CD4-positive, alpha-beta T cell treated with Interleukin-4 for 4 hours (primary cell): ENCODE data around the gene RELA.
"Not testable (repeated sequence)": the region's sequence is repeated elsewhere in the genome, so short reads cannot be mapped to it uniquely, and the experiment has no call there.

Experiments used
- DNase-seq: peaks from one replicate; pipeline ENCODE4 v3.0.0-alpha.2; 2020

The RELA gene

GRCh38 chr11:65646958-65647701, 15.6 kb downstream of the RELA start:
- DNase-seq: no peak

- no peak for DNase-seq
These were observed 16.3 kb downstream of the RELA start for GRCh38 chr11:65646288-65646957.

- no peak for DNase-seq
These were observed 17.0 kb downstream of the RELA start for GRCh38 chr11:65645710-65646109.

GRCh38 chr11:65644837-65645236, 17.9 kb downstream of the RELA start:
- no peak for DNase-seq

DNA sequence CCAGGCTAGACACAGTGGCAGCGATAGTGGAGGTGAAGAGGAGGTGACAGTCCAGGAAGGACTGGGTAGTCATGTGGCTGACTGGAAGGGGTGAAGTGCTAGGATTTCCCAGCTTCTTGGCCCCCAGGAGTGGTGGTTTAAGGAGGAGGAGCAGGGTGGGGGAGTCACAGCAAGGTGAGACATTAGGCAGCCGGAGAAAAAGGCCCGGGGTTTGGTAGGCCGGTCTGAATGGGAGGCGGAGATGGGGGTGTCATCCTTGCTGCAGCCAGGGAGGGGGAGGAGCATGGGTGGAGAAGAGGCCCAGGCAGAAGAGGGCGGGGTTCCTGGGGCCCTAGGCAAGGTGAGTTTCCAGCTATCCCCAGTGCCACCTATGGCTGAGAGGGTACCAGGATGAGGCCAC, 18.7 kb downstream of the RELA start:
- no peak for DNase-seq

GRCh38 chr11:65642014-65642671, 20.6 kb downstream of the RELA start:
- no peak for DNase-seq

DNA sequence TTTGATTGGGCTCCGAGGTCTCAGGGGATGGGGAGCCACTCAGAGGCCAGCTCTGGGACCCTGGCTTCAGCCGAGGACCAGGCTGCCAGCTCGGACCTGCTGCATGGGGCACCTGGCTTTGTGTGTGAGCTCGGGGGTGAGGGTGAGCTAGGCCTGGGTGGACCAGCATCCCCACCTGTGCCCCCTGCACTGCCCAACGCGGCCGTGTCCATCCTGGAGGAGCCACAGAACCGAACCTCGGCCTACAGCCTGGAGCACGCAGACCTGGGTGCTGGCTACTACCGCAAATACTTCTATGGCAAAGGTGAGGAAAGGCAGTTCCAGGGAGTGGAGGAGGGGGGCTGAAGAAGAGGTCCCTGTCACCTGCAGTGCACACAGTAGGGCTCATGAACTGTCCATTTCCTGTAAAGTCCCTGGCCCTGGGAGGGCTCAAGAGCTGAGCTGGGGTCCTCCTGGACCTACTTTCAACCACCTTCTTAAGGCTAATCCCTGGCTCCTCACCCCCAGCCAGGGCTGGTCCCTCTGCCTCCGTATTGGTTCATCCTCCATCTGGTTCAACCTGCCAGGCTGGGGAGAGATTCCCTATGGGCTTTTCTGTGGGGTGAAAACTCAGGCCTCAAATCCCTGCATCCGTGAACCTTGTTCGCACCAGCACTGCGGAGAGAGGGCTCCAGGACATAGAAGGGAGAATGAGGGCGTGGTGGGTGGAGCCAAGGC, 21.3 kb downstream of the RELA start:
- no peak for DNase-seq

DNA sequence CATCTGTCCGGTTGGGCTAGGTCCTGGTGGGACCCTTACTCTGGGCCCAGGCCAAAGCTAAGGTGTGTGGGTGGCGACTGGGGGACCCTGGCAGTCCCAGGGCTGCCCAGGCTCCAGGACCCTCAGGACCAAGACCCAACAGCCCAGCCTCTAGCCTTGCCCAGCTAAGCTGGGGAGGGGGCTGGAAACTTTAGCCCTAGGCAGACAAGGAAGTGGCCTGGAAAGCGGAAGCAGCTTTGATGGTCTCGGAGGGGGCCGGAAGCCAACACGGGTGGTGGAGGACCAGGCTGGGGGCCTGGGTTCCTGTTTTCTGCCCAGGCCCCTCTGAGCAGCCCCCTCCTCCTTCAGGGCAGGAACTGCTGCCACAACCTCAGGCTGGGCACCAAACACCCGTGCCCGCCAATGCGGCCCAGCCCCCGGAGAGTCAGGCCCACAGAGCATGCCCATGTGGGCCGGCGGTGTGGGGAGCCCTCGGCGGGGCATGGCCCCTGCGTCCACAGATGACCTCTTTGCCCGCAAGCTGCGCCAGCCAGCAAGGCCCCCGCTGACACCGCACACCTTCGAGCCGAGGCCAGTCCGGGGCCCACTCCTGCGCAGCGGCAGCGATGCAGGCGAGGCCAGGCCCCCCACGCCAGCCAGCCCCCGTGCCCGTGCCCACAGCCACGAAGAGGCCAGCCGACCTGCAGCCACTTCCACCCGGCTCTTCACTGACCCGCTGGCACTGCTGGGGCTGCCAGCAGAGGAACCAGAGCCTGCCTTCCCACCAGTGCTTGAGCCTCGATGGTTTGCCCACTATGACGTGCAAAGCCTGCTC, 22.0 kb downstream of the RELA start:
- DNase-seq: peak; percentile 28

DNA sequence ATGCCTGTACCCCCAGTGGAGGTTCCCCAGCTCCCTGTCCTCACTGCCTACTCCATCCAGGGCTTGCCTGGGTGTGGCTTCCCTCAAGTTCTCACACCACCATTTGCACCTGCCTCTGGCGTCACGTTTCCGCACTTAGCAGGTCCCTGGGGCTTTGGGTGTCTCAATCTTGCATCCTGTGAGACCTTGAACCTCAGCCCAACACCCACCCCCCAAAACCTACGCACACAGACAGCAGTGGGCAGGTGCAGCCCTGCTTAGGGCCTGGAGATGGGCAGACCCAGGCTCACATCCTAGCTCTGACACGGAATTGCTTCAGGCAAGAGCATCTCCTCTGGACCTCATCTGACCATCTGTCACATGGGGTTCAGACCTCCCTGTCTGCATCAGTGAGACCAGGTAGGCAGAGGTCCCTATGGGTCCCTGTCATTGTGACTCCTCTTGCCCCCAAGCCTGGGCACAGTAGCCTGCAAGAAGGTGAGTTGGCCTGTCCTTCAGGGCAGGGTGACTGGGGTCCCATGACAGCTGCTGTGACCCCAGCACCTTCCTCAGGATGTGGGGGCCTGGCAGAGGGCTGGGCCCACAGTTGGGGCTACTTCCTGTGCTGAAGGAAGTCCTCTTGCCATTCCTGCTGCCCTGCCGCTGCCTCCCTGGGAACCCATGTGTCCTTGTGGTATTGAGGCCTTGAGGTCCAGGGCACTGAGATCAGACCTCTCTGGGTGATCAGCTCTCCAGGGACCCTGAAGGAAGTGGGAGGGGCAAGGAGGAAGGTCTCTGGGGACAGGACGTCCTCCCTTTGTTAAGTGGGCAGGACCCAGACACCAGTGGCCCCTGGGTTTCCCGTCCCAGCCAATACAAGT, 22.9 kb downstream of the RELA start:
- peak; percentile 75 for DNase-seq

GRCh38 chr11:65639228-65639597, 23.5 kb downstream of the RELA start:
- DNase-seq: not testable (repeated sequence)

GRCh38 chr11:65637794-65638419, 24.8 kb downstream of the RELA start, which contains the start of gene SIPA1:
Gene SIPA1 (plus strand): TSS chr11:65638101. CDS start chr11:65640922, 2,821 bp downstream.
- DNase-seq: peak; percentile 43

- DNase-seq: no peak
These were observed 25.6 kb downstream of the RELA start for GRCh38 chr11:65637032-65637557.

DNA sequence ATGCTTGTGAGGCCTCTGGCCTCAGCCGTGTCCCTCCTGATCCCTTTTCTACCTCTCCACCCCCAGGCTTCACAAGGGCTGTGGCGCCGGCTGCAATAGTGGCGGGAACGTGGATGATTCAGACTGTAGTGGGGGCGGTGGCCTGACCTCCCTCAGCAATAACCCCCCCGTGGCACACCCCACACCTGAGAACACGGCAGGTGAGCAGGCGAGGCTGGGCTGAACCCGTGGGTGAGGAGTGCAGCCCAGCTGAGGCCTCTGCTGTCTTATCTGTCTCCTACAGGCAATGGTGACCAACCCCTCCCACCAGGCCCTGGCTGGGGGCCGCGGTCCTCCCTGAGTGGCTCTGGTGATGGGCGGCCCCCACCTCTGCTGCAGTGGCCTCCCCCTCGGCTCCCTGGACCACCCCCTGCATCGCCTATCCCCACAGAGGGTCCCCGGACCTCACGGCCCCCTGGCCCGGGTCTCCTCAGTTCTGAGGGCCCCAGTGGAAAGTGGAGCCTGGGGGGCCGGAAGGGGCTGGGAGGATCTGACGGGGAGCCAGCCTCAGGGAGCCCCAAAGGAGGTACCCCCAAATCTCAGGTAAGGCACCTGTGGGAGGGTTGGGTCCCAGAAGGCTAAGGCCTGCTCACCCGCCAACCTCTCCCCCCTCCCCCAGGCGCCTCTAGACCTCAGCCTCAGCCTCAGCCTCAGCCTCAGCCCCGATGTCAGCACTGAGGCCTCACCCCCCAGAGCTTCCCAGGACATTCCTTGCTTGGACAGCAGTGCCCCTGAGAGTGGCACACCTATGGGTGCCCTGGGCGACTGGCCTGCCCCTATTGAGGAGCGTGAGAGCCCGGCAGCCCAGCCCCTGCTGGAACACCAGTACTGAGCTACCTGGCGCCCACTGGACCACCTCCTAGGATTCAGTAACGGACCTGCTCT, 26.3 kb downstream of the RELA start:
- DNase-seq: no peak

GRCh38 chr11:65634905-65635731, 27.6 kb downstream of the RELA start:
- no peak for DNase-seq

DNA sequence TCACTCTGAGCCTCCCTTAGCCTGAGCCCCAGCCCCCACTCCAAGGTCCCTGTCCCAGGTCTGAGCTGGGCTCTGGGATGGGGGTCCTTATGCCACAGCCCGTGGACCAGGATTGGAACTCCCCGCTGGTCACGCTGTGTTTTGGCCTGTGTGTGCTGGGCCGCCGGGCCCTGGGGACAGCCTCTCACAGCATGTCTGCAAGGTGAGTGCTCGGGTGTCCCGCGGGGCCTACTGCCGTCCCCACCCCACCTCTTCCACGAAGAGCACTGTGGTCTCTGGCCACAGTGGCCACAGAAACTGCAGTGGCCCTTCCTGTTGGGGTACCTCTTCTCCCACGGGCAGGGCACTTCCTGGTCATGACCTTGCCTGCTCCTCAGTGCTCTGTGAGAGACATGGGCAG, 28.3 kb downstream of the RELA start:
- no peak for DNase-seq

DNA sequence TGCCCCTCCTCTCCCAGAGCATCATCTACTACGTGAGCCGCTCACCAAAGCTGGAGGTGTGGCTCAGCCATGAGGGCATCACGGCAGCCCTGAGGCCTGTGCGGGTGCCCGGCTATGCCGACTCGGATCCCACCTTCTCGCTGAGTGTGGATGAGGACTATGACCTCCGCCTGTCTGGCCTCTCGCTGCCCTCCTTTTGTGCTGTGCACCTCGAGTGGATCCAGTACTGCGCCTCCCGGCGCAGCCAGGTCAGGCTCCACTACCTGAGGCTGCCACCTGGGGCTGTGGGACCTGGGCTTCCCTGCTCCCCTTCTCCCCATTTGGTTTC, 28.6 kb downstream of the RELA start:
- no peak for DNase-seq

DNA sequence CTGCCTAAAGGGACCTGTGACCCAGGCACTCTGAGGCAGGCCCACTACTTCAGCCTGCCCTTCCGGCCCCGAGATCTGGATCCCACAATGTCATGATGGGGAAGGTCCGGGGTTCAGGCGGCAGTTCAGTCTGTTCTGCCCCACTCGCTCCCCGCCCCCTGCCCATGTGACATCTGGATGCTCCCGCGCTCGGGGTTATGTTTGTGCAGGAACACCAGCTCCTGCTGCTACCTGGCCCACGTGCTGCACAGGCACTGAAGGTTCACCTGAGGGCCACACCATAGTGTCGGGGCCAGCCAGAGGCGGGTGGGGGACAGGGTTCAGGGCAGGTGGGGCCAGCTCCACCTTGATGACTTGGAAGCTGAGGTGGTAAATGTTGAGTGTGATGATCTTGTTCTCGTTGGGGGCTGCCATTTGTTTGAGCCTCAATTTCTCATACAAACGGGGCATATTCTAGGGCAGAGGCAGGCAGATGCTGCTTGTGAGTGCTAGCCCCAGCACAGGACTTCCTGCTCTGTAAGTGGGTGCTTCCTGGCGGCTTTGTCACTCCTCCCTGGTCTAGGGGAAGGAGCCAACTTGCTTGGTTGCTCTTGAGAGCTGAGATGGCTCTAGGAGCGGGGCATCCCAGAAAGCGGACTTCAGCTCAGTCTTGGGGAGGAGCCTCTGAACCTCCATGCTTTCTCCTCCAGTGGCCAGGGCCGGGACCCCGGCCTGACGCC, 29.2 kb downstream of the RELA start:
- DNase-seq: no peak

GRCh38 chr11:65630215-65630614, 32.5 kb downstream of the RELA start:
- no peak for DNase-seq
